HepG2 (cell line): ENCODE results near the gene FBXO11. TPM values are rescaled to one million over a fixed set of nuclear protein-coding genes. Genes with fewer than 3 reads are reported as not detected.

Source experiments
- ATRX ChIP-seq: sonication (generic); formaldehyde crosslinking; IDR thresholded peaks from 2 replicates; pipeline ENCODE4 v1.4.0; 2020; ENCODE audit warnings: missing genetic modification reagents, borderline replicate concordance
- CHCHD3 ChIP-seq: sonication (generic); formaldehyde crosslinking; IDR thresholded peaks from 2 replicates; pipeline ENCODE4 v1.8.0; 2022; ENCODE audit warnings: mild to moderate bottlenecking, missing genetic modification reagents, moderate library complexity
- ELF3 ChIP-seq: IDR thresholded peaks from 2 replicates; pipeline ENCODE4 v1.6.1; 2016; ENCODE audit warnings: missing genetic modification reagents, missing compliant biosample characterization
- MAX ChIP-seq: IDR thresholded peaks from 2 replicates; pipeline ENCODE4 v1.6.1; 2012; ENCODE audit warnings: inconsistent platforms
- MEF2D ChIP-seq: sonication (generic); formaldehyde crosslinking; IDR thresholded peaks from 2 replicates; pipeline ENCODE4 v1.5.1; 2020; ENCODE audit warnings: mild to moderate bottlenecking, missing genetic modification reagents
- PLRG1 ChIP-seq: fragments of 450-650 bp; conservative IDR thresholded peaks from 2 replicates; pipeline ENCODE4 v1.6.1; 2016
- RARG ChIP-seq: sonication (generic); formaldehyde crosslinking; IDR thresholded peaks from 2 replicates; pipeline ENCODE4 v1.4.0; 2020; ENCODE audit warnings: low read depth, mild to moderate bottlenecking, missing genetic modification reagents
- RNF2 ChIP-seq: fragments of 450-650 bp; conservative IDR thresholded peaks from 2 replicates; pipeline ENCODE4 v1.6.1; 2016; ENCODE audit warnings: low read depth
- TP53 ChIP-seq: sonication (generic); formaldehyde crosslinking; conservative IDR thresholded peaks from 2 replicates; pipeline ENCODE4 v1.4.0; 2020; ENCODE audit warnings: missing genetic modification reagents
- ZBTB26 ChIP-seq: IDR thresholded peaks from 2 replicates; pipeline ENCODE4 v1.6.1; 2016; ENCODE audit warnings: missing compliant biosample characterization, missing genetic modification reagents, borderline replicate concordance
- ZBTB34 ChIP-seq: sonication (generic); formaldehyde crosslinking; IDR thresholded peaks from 2 replicates; pipeline ENCODE4 v1.8.0; 2022; ENCODE audit warnings: mild to moderate bottlenecking, missing genetic modification reagents
- ZBTB42 ChIP-seq: sonication (generic); formaldehyde crosslinking; IDR thresholded peaks from 2 replicates; pipeline ENCODE4 v1.5.0; 2020; ENCODE audit warnings: mild to moderate bottlenecking, missing genetic modification reagents
- ZMAT5 ChIP-seq: sonication (generic); formaldehyde crosslinking; IDR thresholded peaks from 2 replicates; pipeline ENCODE4 v1.5.0; 2020; ENCODE audit warnings: mild to moderate bottlenecking, low read depth, missing genetic modification reagents, borderline replicate concordance
- ZNF24 ChIP-seq: fragments of 450-650 bp; IDR thresholded peaks from 2 replicates; pipeline ENCODE4 v1.6.1; 2017; ENCODE audit warnings: antibody characterized with exemption, mild to moderate bottlenecking
- ZNF577 ChIP-seq: sonication (generic); formaldehyde crosslinking; IDR thresholded peaks from 2 replicates; pipeline ENCODE4 v1.4.0; 2020; ENCODE audit warnings: mild to moderate bottlenecking, low read depth, missing genetic modification reagents, borderline replicate concordance
- ZNF775 ChIP-seq: sonication (generic); formaldehyde crosslinking; IDR thresholded peaks from 2 replicates; pipeline ENCODE4 v1.4.0; 2020; ENCODE audit warnings: missing genetic modification reagents, mild to moderate bottlenecking, moderate library complexity, borderline replicate concordance
- ZNF776 ChIP-seq: sonication (generic); formaldehyde crosslinking; IDR thresholded peaks from 2 replicates; pipeline ENCODE4 v1.4.0; 2020; ENCODE audit warnings: mild to moderate bottlenecking, missing genetic modification reagents
- ZSCAN22 ChIP-seq: sonication (generic); formaldehyde crosslinking; IDR thresholded peaks from 2 replicates; pipeline ENCODE4 v1.4.0; 2020; ENCODE audit warnings: mild to moderate bottlenecking, missing genetic modification reagents
- ZZZ3 ChIP-seq: sonication (generic); formaldehyde crosslinking; IDR thresholded peaks from 2 replicates; pipeline ENCODE4 v1.4.0; 2020; ENCODE audit warnings: missing genetic modification reagents, mild to moderate bottlenecking, borderline replicate concordance
- polyA plus RNA-seq, 8 experiments: library from polyadenylated mRNA; depleted of rRNA in 3 of 8; stranded (reverse) in 7 of 8; unstranded in 1 of 8; fragments of >200 nt; fragmentation: Illumina TruSeq in 4 of 8; extraction: Trizol in 4 of 8; gene quantifications; 2 replicates each; pipeline versions ENCODE4 v1.2.1 to v1.2.3, GENCODE V29; 2011 to 2016; ENCODE audit warnings: low read depth in 4 of 8, missing spikeins in 1 of 8, mixed read lengths in 1 of 8; ENCODE audit not compliant: insufficient read depth in 1 of 8
- total RNA-seq, 5 experiments: library from RNA; depleted of rRNA; stranded (reverse); fragments of >200 nt; fragmentation: Illumina TruSeq; extraction: Trizol; gene quantifications; 2 replicates each; pipeline ENCODE4 v1.2.3, GENCODE V29; 2016; ENCODE audit warnings: low read depth in 1 of 5
- TF ChIP-seq, protein P1 (sequence below): sonication (generic); formaldehyde crosslinking; IDR thresholded peaks from 2 replicates; pipeline ENCODE4 v1.4.0; 2020; ENCODE audit warnings: missing genetic modification reagents, mild to moderate bottlenecking, borderline replicate concordance
- TF ChIP-seq, protein P2 (sequence below): sonication (generic); formaldehyde crosslinking; IDR thresholded peaks from 2 replicates; pipeline ENCODE4 v1.5.1; 2020; ENCODE audit warnings: missing genetic modification reagents, mild to moderate bottlenecking, borderline replicate concordance
- TF ChIP-seq, protein P3 (sequence below): sonication (generic); formaldehyde crosslinking; IDR thresholded peaks from 2 replicates; pipeline ENCODE4 v1.5.1; 2020; ENCODE audit warnings: missing genetic modification reagents, mild to moderate bottlenecking, borderline replicate concordance

The FBXO11 gene
- total and polyA plus RNA-seq, 2 of the 13 experiments (the other 11 are each of a cell fraction or from before 2014, with no cell fraction given) = 27.9 to 47.6 TPM

DNA sequence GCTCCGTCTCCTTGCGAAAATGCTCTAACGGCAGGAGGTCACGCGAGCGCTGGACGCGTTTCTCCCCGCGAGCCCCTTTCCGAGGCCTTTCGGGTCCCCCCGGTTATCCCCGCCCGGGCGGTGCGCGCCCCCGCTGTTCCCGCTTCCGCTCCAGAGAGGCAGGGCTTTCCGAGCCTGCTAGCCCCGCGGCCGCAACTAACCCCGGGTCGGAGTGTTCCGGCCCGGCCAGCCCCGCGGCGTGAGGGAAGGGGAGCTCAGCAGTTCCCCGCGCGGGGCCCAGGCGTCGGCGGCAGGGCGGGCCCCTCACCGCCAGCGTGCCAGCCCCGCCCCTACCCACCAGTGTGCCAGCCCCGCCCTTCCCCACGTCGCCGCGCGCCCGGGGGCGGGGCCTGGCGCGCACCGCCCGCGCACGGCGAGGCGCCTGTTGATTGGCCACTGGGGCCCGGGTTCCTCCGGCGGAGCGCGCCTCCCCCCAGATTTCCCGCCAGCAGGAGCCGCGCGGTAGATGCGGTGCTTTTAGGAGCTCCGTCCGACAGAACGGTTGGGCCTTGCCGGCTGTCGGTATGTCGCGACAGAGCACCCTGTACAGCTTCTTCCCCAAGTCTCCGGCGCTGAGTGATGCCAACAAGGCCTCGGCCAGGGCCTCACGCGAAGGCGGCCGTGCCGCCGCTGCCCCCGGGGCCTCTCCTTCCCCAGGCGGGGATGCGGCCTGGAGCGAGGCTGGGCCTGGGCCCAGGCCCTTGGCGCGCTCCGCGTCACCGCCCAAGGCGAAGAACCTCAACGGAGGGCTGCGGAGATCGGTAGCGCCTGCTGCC lies 123.4 kb downstream of the FBXO11 start, which contains the start of gene MSH6 (continued):
- peak; percentile 68; the same call in 1 of the 2 replicates for TF ChIP-seq ZBTB42 (CRISPR knock-in tag)
- TF ChIP-seq ELF3 (CRISPR knock-in tag) = peak; percentile 61
- TF ChIP-seq PLRG1 = no peak
- peak; percentile 98 for TF ChIP-seq CHCHD3 (CRISPR knock-in tag)
- TF ChIP-seq ZBTB34 (CRISPR knock-in tag) = peak; percentile 78; the same call in 1 of the 2 replicates
- no peak for TF ChIP-seq TP53 (CRISPR knock-in tag)
- TF ChIP-seq MEF2D (CRISPR knock-in tag) = no peak; the same call in none of the 2 replicates
- TF ChIP-seq ZNF577 (CRISPR knock-in tag) = peak; percentile 56; the same call in 1 of the 2 replicates
- peak; percentile 47; the same call in 1 of the 2 replicates for TF ChIP-seq ATRX (CRISPR knock-in tag)
- no peak for TF ChIP-seq RARG
- TF ChIP-seq ZBTB26 (CRISPR knock-in tag) = 0 out of 2 replicates have a peak, but pooled peaks have one; percentile 20
- no peak; the same call in 1 of the 2 replicates for TF ChIP-seq ZZZ3 (CRISPR knock-in tag)
- peak; percentile 98 for TF ChIP-seq MAX
- TF ChIP-seq ZNF24 = no peak
- TF ChIP-seq ZSCAN22 (CRISPR knock-in tag) = peak; percentile 34; the same call in 1 of the 2 replicates
- peak; percentile 97; the same call in 1 of the 2 replicates for TF ChIP-seq ZNF776 (CRISPR knock-in tag)
- TF ChIP-seq, protein P1, sequence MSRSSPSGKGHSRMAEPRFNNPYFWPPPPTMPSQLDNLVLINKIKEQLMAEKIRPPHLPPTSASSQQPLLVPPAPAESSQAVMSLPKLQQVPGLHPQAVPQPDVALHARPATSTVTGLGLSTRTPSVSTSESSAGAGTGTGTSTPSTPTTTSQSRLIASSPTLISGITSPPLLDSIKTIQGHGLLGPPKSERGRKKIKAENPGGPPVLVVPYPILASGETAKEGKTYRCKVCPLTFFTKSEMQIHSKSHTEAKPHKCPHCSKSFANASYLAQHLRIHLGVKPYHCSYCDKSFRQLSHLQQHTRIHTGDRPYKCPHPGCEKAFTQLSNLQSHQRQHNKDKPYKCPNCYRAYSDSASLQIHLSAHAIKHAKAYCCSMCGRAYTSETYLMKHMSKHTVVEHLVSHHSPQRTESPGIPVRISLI = no peak; the same call in 1 of the 2 replicates
- 0 out of 2 replicates have a peak, but pooled peaks have one; percentile 40 for TF ChIP-seq ZMAT5 (CRISPR knock-in tag)
- TF ChIP-seq, protein P2, sequence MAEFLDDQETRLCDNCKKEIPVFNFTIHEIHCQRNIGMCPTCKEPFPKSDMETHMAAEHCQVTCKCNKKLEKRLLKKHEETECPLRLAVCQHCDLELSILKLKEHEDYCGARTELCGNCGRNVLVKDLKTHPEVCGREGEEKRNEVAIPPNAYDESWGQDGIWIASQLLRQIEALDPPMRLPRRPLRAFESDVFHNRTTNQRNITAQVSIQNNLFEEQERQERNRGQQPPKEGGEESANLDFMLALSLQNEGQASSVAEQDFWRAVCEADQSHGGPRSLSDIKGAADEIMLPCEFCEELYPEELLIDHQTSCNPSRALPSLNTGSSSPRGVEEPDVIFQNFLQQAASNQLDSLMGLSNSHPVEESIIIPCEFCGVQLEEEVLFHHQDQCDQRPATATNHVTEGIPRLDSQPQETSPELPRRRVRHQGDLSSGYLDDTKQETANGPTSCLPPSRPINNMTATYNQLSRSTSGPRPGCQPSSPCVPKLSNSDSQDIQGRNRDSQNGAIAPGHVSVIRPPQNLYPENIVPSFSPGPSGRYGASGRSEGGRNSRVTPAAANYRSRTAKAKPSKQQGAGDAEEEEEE = no peak
- peak; percentile 98 for TF ChIP-seq RNF2
- TF ChIP-seq, protein P3, sequence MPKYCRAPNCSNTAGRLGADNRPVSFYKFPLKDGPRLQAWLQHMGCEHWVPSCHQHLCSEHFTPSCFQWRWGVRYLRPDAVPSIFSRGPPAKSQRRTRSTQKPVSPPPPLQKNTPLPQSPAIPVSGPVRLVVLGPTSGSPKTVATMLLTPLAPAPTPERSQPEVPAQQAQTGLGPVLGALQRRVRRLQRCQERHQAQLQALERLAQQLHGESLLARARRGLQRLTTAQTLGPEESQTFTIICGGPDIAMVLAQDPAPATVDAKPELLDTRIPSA (CRISPR knock-in tag) = peak; percentile 91
- no peak; the same call in 1 of the 2 replicates for TF ChIP-seq ZNF775 (CRISPR knock-in tag)
